Cortex of kidney (tissue), 1 donor: ENCODE data around the gene FKBP15.
"Not testable (repeated sequence)": the region's sequence is repeated elsewhere in the genome, so short reads cannot be mapped to it uniquely, and the experiment has no call there.

Source experiments
- DNase-seq: peaks from one replicate; lab custom pipeline; 2025; lab: John Stamatoyannopoulos, UW

Gene FKBP15

GRCh38 chr9:113149561-113149960, 71.5 kb downstream of the FKBP15 start:
- DNase-seq, result not testable (repeated sequence)

- no peak for DNase-seq
Measured at GRCh38 chr9:113148781-113149510, 72.1 kb downstream of the FKBP15 start.

GRCh38 chr9:113148372-113148705, 72.7 kb downstream of the FKBP15 start:
- DNase-seq, result no peak

GRCh38 chr9:113143432-113144227, 77.4 kb downstream of the FKBP15 start:
- no peak for DNase-seq

GRCh38 chr9:113140896-113141295, 80.2 kb downstream of the FKBP15 start:
- DNase-seq, result not testable (repeated sequence)

- no peak for DNase-seq
Measured at GRCh38 chr9:113139953-113140352, 81.1 kb downstream of the FKBP15 start.

GRCh38 chr9:113139225-113139829, 81.8 kb downstream of the FKBP15 start:
- DNase-seq, result no peak

GRCh38 chr9:113138760-113139159, 82.3 kb downstream of the FKBP15 start:
- no peak for DNase-seq

- no peak for DNase-seq
Measured at GRCh38 chr9:113137196-113138168, 83.6 kb downstream of the FKBP15 start.

- DNase-seq, result no peak
Measured at GRCh38 chr9:113131689-113132151, 89.4 kb downstream of the FKBP15 start.

GRCh38 chr9:113129884-113130283, 91.2 kb downstream of the FKBP15 start:
- no peak for DNase-seq

- DNase-seq, result no peak
Measured at GRCh38 chr9:113129466-113129865, 91.6 kb downstream of the FKBP15 start.

- no peak for DNase-seq
Measured at GRCh38 chr9:113125386-113126035, 95.6 kb downstream of the FKBP15 start.

- DNase-seq, result not testable (repeated sequence)
Measured at GRCh38 chr9:113118829-113119228, 102.2 kb downstream of the FKBP15 start.
